ENCODE data around the gene DPH7.

- TF ChIP-seq, protein P1, sequence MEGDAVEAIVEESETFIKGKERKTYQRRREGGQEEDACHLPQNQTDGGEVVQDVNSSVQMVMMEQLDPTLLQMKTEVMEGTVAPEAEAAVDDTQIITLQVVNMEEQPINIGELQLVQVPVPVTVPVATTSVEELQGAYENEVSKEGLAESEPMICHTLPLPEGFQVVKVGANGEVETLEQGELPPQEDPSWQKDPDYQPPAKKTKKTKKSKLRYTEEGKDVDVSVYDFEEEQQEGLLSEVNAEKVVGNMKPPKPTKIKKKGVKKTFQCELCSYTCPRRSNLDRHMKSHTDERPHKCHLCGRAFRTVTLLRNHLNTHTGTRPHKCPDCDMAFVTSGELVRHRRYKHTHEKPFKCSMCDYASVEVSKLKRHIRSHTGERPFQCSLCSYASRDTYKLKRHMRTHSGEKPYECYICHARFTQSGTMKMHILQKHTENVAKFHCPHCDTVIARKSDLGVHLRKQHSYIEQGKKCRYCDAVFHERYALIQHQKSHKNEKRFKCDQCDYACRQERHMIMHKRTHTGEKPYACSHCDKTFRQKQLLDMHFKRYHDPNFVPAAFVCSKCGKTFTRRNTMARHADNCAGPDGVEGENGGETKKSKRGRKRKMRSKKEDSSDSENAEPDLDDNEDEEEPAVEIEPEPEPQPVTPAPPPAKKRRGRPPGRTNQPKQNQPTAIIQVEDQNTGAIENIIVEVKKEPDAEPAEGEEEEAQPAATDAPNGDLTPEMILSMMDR (IDR thresholded peaks at IDR 0.05), result no peak
- no peak for TF ChIP-seq TCF7L2 (IDR thresholded peaks at IDR 0.05; ENCODE audit: low read depth, low read length)
These were observed 28.5 kb downstream of the DPH7 start, which contains the start of gene PNPLA7 for GRCh38 chr9:137550231-137550621.
